GM10847 (cell line): ENCODE data around the gene FAM107B.

Experiments used
- POLR2A ChIP-seq: IDR thresholded peaks from 2 replicates; pipeline ENCODE4 v1.6.1; 2011; ENCODE audit not compliant: insufficient read length; ENCODE audit errors: extremely low read depth

Gene FAM107B

GRCh38 chr10:14548474-14548873 lies 226.2 kb downstream of the FAM107B start:
- no peak for TF ChIP-seq POLR2A

GRCh38 chr10:14547816-14548215 lies 226.9 kb downstream of the FAM107B start:
- TF ChIP-seq POLR2A, result no peak

- no peak for TF ChIP-seq POLR2A
These were observed 228.9 kb downstream of the FAM107B start for GRCh38 chr10:14545827-14546226.

- TF ChIP-seq POLR2A, result no peak
These were observed 230.8 kb downstream of the FAM107B start for GRCh38 chr10:14543904-14544210.

- no peak for TF ChIP-seq POLR2A
These were observed 231.4 kb downstream of the FAM107B start for GRCh38 chr10:14543046-14543903.

GRCh38 chr10:14541379-14541778 lies 233.3 kb downstream of the FAM107B start:
- TF ChIP-seq POLR2A, result no peak

- TF ChIP-seq POLR2A, result no peak
These were observed 234.1 kb downstream of the FAM107B start for GRCh38 chr10:14540611-14541010.

GRCh38 chr10:14540062-14540461 lies 234.6 kb downstream of the FAM107B start:
- TF ChIP-seq POLR2A, result no peak

GRCh38 chr10:14539176-14539575 lies 235.5 kb downstream of the FAM107B start:
- no peak for TF ChIP-seq POLR2A

- no peak for TF ChIP-seq POLR2A
These were observed 238.2 kb downstream of the FAM107B start for GRCh38 chr10:14536241-14537213.

GRCh38 chr10:14535457-14536130 lies 239.1 kb downstream of the FAM107B start:
- TF ChIP-seq POLR2A, result no peak

- no peak for TF ChIP-seq POLR2A
These were observed 240.5 kb downstream of the FAM107B start for GRCh38 chr10:14534152-14534551.

- no peak for TF ChIP-seq POLR2A
These were observed 241.4 kb downstream of the FAM107B start for GRCh38 chr10:14533295-14533694.

- no peak for TF ChIP-seq POLR2A
These were observed 242.0 kb downstream of the FAM107B start for GRCh38 chr10:14532473-14533251.

- TF ChIP-seq POLR2A, result no peak
These were observed 242.7 kb downstream of the FAM107B start for GRCh38 chr10:14531974-14532373.
